Fibroblast of skin of left biceps (primary cell): ENCODE measurements around the gene NRG3.
"Not testable (repeated sequence)": the region's sequence is repeated elsewhere in the genome, so short reads cannot be mapped to it uniquely, and the experiment has no call there.

Experiments used
- DNase-seq, 2 experiments: peaks; one replicate each; pipeline ENCODE4 v3.0.0-alpha.2; 2013; ENCODE audit warnings: low read depth in 2 of 2

Gene NRG3

DNA sequence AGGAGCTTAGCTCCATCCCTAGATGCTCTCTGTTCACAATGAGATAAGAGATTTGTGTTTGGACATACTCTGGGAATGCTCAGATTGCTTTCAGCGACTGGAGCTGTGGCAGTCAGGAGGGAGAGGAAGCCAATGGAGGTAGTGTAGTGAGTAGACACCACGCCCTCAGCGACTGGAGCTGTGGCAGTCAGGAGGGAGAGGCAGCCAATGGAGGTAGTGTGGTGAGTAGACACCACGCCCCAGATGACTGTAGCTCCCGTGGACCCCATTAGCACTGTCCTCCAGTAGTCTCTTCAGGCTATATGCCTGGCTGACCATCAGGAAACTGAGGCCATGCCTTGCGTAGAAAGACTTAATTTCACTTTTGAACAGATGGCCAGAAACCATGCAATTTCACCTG, 1033.8 kb downstream of the NRG3 start:
- DNase-seq: no peak

DNA sequence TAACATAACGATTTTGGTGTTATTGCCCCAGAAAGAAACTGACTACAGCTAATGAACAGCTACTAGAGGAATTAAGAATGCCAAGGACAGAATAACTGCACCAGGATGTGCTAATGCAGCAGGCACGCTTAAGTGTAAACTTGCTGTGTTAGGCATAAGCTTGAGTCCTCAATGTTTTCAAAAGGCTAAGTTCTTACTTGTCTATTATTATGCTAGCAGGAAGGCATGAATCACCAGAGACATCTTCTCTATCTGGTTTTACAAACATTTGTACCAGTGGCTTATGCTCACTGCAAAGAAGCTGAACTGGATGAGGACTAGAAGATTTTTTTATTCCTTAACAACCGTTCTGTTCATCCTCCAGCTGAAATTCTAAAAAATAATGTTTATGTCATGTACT, 1035.3 kb downstream of the NRG3 start:
- DNase-seq: no peak

DNA sequence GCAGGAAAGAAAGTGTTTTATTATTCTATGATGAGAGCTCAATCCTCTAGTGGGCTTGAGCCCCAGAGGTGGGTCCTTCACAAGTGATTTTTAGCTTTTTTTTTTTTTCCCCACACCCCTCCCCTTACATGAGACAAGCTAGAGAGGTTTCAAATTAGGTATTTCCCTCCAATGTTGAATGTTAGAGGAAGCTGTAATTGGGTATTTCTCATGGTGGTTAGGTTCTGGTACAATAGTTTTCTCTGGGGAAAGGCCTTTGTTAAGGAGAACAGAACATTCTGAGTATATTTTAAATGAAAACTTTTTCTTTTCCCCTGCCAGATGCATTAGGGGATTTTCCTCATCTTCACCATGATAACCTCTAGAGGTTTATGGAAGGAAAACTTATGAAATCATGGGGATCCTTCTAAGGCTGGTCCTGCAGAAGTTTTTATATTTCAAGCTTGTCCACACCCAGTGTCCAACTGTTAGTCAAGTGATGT, 1039.7 kb downstream of the NRG3 start:
- no peak for DNase-seq

DNA sequence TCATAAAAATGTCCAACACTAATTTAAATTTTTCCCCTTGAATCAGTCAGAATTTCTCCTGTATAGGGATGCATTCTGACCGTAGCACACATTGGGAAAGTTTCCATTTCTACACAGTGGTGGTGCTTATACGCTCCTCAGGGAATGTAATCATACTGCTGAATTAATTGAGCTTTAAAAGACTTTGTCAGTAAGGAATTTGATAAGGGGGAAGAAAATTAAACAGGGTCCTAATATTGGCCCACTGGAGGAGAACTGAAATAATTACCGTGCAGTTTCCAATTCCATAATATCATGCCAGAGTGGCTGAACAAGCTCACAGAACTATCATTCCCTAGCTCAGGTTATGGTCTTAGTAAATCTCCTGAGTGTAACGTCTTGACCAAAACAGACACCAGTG, 1041.9 kb downstream of the NRG3 start:
- DNase-seq: no peak

DNA sequence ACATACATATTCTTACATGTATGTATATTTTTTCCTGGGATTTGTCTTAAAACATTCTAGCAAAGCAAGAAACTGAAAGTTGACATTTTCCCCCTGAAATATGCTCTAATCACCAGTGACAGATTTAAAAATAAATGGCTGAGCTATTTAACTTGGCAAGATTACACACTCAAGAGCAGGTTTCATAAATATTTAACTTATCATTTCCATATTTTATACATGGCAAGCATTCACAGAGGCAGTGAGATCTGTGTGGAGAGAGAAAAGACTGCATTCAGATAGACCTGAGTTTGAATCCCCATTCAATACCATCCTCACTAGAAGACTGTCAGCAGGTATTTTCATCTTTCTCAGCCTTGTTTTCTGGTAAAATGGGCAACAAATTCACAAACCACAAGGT, 1043.0 kb downstream of the NRG3 start:
- DNase-seq: no peak

DNA sequence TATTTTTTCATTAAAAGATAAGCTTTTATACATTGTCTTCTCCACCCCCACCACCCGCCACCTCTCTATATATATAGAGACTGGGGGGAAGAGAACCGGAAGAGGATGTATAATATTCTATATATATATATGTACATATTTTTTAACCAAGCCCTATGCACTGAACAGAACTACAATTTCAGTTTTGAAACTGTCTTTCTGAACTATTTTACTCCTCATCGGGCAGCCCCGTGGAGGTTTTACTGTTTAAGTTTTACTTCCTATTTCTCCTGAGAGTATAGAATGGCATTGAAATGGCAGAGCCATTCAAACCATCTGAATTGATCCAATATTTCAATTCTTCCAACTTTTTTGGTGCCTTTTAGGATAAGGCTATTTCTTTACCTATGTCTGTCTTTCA, 1047.1 kb downstream of the NRG3 start:
- DNase-seq: no peak

DNA sequence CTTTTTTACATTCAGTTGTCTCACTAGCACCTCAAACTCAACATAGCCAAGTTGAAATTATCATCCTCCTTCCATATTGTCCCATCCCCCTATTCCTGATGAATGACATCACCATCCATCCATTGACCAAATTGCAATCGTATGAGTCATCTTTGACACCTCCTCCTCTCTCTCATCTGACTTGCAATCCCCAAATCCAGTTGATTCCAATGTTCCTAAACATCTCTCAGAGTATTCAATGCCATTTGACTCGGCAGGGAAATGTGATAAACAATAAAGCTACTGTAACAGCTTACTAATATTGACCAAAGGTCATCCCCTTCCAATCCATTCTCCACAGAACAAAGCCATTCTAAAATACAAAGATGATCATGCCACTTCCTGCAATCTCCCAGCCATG, 1047.8 kb downstream of the NRG3 start:
- DNase-seq: no peak

DNA sequence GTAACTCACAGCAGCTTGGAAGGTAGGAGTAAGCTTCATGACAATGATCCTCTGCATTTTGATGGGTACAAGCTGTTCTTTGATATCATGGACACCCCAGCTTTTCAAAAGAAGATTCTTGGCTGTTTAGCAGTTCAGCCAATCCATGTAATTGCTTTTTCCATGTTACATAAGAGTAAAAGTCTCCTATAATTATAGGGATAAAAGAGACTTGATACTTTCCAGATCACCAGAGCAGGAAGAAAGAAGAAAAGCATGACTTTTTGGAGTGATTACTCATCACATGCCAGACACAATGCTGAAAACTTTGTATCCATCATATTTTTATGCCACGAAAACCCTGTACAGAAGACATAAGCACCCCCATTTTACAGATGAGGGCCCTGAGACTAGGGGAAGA, 1049.7 kb downstream of the NRG3 start:
- DNase-seq: no peak

DNA sequence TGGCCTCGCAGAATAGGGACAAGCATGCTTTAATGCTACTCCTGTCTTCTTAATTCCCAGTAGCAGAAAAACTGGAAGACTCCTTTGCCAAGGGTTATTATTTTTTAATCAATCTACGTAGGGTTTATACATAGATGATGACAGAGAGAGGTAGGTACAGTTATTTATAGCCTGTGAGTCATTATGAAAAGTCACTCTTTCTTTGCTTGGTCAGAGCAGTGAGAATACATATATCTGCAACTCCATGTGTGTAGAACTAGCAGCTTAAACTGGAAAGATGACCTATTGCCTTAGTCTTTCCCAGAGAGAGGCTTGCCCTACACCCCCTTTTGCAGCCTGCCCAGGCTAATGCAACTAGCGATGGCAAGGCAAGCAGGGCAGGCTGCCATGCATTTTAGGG, 1050.6 kb downstream of the NRG3 start:
- no peak for DNase-seq

DNA sequence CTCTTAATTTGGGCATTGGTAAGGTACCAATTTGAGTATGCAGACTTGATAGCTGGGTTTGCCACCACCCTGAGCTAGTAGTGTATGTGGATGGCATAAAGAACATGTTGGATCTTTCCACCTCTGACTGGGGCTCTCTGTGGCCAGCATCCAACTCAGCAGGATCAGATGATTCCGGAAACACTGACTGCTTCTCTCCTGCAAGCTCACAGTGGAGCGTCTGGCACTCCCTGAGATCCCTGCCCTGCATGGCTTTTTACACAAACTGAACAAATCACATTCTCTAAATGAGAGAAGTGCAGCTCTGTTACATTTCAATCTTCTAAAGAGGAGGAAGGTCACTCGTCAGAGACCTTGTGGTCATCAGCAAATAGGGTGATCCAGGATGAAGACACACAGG, 1057.5 kb downstream of the NRG3 start:
- no peak for DNase-seq

DNA sequence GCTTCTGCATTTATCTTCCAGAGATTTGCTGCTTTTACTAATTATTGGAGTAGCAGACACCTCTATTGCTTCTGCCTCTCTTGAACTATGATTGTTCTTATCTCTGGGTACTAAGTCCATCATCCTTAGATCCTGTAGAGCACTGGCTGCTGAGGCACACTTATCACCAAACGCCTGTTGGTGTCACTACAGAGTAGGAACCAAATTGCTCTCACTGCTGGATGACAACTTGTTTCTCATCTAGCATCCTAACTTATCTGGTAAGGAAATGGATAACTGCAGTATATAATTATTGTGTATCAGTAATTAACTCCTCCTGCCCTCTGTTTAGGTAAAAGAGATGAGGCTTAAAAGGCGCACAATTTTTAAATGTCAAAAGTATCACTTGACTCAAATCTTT, 1059.4 kb downstream of the NRG3 start:
- DNase-seq: no peak

DNA sequence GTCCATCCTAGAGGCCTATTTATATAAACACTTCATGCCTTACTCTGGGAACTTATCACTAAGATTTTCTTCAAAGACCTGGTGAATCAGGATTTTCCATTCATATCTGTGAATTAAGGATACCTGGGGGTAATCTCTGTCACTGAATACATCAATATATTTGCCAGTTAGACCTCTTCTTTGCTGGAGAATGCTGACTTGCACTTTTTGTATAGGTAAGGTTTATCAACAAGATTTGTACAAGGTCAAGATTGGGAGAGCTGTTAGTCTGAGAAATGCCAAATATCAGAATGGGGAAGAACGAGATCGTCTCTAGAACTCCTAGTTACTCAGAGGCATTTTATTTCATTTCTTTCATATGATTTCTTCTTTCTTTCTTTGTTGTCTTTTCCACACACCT, 1060.0 kb downstream of the NRG3 start:
- DNase-seq: no peak

DNA sequence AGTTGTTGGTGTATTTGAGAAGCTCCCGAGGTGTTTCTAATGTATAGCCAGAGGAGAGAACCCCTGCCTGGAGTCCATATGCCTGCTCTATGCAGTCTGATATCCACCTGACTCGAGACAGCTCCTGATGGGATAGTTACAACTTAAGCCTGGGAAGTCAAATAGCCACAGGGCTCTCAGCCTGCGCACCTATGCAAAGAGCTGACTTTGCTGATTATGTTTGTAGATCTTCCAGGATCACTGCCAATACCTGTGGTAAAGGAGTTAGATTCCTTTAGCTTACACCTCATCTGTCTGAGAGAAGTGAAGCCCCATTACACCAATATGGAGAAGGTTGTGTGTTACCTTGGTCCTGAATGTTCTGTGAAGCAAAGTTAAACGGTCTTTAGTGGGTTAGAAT, 1063.3 kb downstream of the NRG3 start:
- DNase-seq: no peak

DNA sequence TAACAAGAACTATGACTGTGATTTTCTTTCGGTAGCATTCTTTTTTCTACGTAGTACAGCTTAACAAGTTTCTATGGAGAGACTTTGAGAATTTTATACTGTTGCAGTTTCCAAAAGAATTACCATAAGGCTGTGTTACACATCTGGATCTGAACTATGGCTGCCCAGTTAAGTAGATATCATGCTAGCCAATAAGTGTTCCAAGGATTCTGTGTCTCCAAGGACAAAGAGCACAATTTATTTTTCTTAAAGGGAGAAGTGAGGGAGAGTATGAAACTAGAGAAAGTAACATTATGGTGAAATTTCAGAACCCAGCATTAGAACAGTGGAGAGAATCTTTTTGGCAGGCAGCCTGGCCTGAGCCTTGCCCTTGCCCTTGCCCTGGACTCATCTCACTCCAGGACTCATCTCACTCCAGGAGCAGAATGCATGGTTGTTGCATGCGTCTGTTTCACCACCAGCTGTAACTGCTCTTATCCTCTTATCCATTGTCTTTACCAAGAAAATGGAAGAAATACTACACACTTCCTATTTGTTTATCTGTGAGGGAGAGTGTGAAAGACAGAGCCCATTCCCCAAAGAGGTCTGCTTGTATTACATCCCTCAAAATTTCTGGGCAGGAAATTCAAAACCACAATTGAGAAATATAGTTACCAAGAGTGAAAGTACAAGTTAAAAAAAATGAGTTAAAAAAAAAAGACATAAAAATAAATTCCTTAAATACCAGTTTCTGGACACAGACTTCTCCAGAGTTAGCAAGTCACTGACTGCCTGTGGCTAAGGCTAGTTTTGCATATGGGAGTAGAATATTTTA, 1067.5 kb downstream of the NRG3 start:
- peak; percentile 30 to 49 for DNase-seq

DNA sequence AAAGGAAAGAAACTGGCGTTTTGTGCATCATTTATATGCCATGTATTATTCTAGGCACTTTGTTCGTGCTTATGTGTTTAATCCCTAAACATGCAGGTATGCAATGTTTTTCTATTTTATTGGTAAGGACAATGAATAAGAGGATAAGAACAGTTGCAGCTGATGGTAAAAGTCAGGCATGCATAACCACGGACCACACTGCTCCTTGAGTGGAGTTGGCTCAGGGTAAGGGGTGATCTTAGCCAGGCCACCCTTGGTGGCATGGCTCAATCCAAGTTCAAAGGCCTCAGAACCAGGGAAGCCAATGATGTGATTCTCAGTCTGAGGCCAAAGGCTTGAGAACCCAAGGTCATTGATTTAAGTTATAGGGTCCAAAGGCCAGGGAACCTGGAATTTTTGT, 1068.1 kb downstream of the NRG3 start:
- no peak for DNase-seq

DNA sequence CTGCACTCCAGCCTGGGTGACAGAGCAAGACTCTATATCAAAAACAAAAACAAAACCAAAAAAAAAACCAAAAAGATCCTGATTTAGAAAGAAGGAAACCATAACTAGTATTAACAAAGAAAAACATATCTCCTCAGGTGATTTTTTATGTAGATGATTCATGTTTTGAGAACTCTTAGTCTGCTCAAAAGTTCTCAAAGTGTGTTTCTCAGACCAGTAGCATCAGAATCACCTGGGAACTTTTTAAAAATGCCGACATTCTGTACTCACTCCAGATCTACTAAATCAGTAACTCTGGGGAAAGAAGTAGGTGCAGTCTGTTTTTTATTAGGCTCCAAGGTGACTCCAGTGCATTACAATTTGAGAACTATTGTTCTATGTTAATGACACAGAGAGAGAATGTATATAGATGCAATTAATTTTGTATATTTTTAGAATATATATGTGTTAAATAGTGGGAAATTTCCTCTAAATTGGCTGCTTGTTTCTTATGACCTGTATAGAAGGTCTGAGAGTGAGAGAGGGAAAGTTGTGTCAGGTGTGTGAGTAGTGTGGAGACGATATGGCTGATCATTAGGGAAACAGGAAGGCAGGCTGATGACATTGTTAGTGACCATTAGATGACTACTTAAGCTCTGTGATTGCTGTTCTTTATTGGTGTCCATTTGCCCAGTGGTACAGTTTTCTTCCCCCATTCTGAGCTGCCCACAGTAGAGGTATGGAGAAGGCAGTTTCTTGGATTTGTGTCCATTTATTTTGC, 1075.0 kb downstream of the NRG3 start:
- no peak for DNase-seq

DNA sequence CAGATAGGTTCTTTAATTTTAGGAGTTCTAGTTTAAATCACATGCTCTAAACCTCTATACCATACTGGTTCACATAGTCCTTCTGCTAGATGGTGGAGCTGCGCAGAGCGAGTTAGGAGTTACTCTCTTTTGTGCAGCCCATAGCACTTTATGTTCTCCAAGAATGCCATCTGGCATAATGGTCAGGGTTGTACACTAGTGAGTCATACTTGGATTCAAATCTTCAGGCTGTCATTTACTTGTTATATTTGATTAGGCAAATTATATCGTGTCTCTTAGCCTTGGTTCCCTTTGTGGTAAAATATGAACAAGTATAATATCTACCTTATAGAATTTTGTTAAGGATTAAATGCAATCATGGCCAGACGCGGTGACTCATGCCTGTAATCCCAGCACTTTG, 1078.3 kb downstream of the NRG3 start:
- DNase-seq: no peak

DNA sequence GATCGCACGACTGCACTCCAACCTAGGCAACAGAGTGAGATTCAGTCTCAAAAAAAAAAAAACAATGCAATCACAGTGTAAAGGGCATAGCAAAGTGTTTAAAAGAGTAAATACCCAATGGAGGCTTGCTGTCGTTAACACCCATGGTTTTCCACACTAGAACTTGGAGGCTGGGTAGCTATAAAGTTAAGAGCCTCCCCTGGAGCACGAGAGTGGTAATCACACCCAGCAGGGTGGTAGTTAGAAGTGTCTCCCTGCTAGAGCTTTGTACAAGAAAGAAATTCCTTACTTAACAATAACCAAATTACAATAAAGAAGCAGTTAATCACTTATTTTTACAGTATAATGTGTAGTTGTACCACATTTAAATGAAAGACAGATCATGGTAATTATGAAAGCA, 1078.9 kb downstream of the NRG3 start:
- DNase-seq: no peak

DNA sequence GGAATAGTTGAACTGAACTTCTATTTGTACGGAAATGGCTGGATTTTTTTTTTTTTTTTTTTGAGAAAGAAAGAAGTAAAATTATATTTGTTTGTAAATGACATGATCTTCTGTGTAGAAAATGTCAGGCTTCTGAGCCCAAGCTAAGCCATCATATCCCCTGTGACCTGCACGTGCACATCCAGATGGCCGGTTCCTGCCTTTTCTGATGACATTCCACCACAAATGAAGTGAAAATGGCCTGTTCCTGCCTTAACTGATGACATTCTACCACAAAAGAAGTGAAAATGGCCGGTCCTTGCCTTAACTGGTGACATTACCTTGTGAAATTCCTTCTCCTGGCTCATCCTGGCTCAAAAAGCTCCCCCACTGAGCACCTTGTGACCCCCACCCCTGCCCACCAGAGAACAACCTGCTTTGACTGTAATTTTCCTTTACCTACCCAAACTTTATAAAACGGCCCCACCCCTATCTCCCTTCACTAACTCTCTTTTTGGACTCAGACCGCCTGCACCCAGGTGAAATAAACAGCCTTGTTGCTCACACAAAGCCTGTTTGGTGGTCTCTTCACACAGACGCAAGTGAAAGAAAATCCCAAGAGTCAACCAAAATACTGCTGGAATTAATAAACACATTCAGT, 1085.5 kb downstream of the NRG3 start:
- DNase-seq: not testable (repeated sequence)

DNA sequence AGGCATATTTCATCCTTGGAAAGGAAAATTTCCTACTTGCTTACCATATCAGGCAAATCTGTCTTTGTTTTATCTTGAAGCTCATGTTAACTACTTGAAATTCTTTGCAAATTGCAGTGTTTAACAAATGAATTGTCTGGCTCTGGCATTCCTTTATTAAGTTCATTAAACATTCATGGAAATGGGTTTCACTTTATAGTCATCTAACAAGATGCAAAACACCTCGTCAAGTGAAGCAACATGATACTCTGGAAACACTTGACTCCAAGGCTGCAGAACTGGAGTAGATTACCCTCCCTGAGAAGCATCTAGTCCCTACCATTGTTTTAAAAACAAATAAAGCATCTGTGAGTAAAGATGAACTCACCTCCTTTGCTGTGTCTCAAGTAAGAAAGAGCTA, 1086.9 kb downstream of the NRG3 start:
- DNase-seq: no peak

DNA sequence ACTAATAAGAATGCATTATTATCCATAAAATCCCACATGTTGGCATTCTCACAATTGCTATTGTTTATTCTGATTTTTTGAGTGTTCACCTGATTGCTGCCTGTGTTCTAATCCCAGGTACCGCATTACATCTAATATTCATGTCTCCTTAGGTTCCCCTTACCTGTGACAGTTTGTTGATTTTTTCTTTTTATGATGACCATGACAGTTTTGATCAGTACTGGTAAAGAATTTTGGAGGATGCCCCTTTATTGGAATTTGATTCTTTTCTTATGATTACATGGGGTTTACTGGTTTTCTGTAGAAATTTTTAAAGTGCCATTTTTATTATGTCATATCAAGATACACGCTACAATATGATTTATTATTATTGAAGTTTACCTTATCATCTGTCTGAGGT, 1091.1 kb downstream of the NRG3 start:
- DNase-seq: no peak

DNA sequence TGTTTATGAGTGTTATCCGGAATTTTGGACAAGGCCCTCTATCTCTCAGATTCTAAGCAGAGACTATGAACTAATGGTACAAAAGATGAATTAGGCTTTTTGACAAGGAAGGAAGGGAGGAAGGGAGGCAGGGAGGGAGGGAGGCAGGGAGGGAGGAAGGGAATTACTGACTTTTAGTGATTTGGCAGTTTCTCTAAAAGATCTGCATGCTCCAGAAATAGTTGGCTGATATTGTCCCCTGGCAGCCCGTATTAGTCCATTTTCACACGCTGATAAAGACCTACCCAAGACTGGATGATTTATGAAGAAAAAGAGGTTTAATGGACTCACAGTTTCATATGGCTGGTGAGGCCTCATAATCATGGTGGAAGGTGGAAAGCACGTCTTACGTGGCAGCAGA, 1093.5 kb downstream of the NRG3 start:
- no peak for DNase-seq

DNA sequence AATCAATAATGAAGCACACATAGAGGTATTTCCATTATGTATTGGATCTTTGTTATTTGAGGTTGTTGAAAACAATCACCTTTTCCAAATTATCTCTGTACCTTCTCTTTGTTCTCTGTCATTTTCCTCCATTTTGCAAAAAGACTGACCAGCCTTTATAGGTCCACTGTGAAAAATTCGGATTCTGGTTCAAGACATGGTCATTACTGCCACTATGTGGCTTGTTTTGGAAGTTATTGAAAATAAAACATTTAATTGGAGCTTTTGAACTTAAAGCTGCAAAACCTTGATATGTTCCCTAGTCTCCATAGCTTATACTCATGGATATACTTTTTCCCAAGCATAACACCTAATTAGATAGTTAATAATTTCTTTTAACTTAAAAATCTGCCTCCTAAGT, 1094.4 kb downstream of the NRG3 start:
- no peak for DNase-seq
